Prostate gland (tissue), 2 donors: ENCODE data around the gene UMODL1. TPM values are rescaled to one million over a fixed set of nuclear protein-coding genes. Genes with fewer than 3 reads are reported as not detected.

Experiments used
- DNase-seq: peaks from one replicate; pipeline ENCODE4 v3.0.0-alpha.2; 2019; ENCODE audit warnings: low spot score
- H3K27ac ChIP-seq, 2 donors: fragments of 200-600 bp; sonication (generic); 2 replicates each; pipeline ENCODE4 v1.5.1; 2017 to 2019
- H3K27me3 ChIP-seq: fragments of 200-600 bp; sonication (generic); replicated peaks from 2 replicates; pipeline ENCODE4 v1.5.1; 2019; ENCODE audit not compliant: insufficient read depth
- H3K36me3 ChIP-seq, 2 donors: fragments of 200-600 bp; sonication (generic); 1 replicate in 1 of 2; 2 replicates in 1 of 2; pipeline versions ENCODE4 v1.5.1 to v1.8.1; 2017 to 2019
- H3K4me1 ChIP-seq: fragments of 200-600 bp; sonication (generic); replicated peaks from 2 replicates; pipeline ENCODE4 v1.5.1; 2019
- H3K4me3 ChIP-seq, 2 donors: fragments of 200-600 bp; sonication (generic); 2 replicates each; pipeline ENCODE4 v1.5.1; 2017 to 2019
- H3K9me3 ChIP-seq: fragments of 200-600 bp; sonication (generic); 2 replicates; pipeline ENCODE4 v1.5.1; 2017
- CTCF ChIP-seq, 4 experiments: fragments of 200-600 bp in 2 of 4; fragments of 450-650 bp in 2 of 4; sonication (generic) in 2 of 4; IDR thresholded peaks; 1 replicate in 3 of 4; 2 replicates in 1 of 4; pipeline ENCODE4 v1.5.1; 2016 to 2019; ENCODE audit warnings: antibody characterized with exemption in 4 of 4, mild to moderate bottlenecking in 2 of 4, moderate library complexity in 2 of 4
- POLR2A ChIP-seq: fragments of 450-650 bp; IDR thresholded peaks from one replicate; pipeline ENCODE4 v1.6.1; 2016; ENCODE audit warnings: antibody characterized with exemption, mild to moderate bottlenecking
- POLR2AphosphoS5 ChIP-seq: sonication (generic); formaldehyde crosslinking; IDR thresholded peaks from one replicate; pipeline ENCODE4 v1.6.1; 2017; ENCODE audit warnings: antibody characterized with exemption
- WGBS: methylation state at CpG from one replicate; pipeline ENCODE4 v1.1.5; 2018; 5-methylcytosine and 5-hydroxymethylcytosine counted together
- intact Hi-C: fragments of 100-400 bp; cut with DNase I; formaldehyde crosslinking; loops from one replicate; pipeline ENCODE4 v1.14.2; 2022
- total RNA-seq, 2 donors: library from RNA; depleted of rRNA; stranded (reverse); fragments of >200 nt; gene quantifications; one replicate each; pipeline ENCODE4 v1.1.0, GENCODE V29; 2016

The UMODL1 gene
- total RNA-seq, 2 donors from 2014 or later, result 0.14 to 0.57 TPM

- TF ChIP-seq POLR2A (no peak), CTCF (IDR thresholded peaks at IDR 0.05) (no peak), POLR2AphosphoS5 (no peak)
- Histone ChIP-seq H3K36me3 (no peaks in the 10 kb centered on the region), H3K27me3 (no peaks in the 10 kb centered on the region), H3K27ac (no peak overlapping the region), H3K9me3 (no peaks in the 10 kb centered on the region), H3K4me1 (no peaks in the 10 kb centered on the region), H3K4me3 (no peak overlapping the region)
- intact Hi-C loops, result no loop called here
- DNase-seq, result no peak
- WGBS, result 67% methylated on average over 12 of the region's 12 CpGs
Observed at GRCh38 chr21:42037943-42038342, 33.2 kb upstream of the UMODL1 start.

- Histone ChIP-seq H3K27me3 (no peaks in the 10 kb centered on the region), H3K4me3 (no peak overlapping the region), H3K9me3 (no peaks in the 10 kb centered on the region), H3K27ac (no peak overlapping the region), H3K4me1 (no peaks in the 10 kb centered on the region), H3K36me3 (no peaks in the 10 kb centered on the region)
- TF ChIP-seq CTCF (IDR thresholded peaks at IDR 0.05), result no peak
- no peak for TF ChIP-seq POLR2A
- no peak for TF ChIP-seq POLR2AphosphoS5
- intact Hi-C loops, result no loop called here
- WGBS, result 95% methylated on average over 10 of the region's 10 CpGs
- no peak for DNase-seq
Observed at GRCh38 chr21:42038393-42038792, 32.7 kb upstream of the UMODL1 start.

GRCh38 chr21:42038826-42039425 lies 32.2 kb upstream of the UMODL1 start:
- H3K27ac ChIP-seq, result no peak overlapping the region
- WGBS, result 76% methylated on average over 8 of the region's 8 CpGs

GRCh38 chr21:42039470-42039901 lies 31.6 kb upstream of the UMODL1 start:
- TF ChIP-seq CTCF (IDR thresholded peaks at IDR 0.05) (no peak), POLR2A (no peak), POLR2AphosphoS5 (peak; percentile 60)
- DNase-seq, result peak; percentile 44
- Histone ChIP-seq H3K4me3 (no peak overlapping the region), H3K27ac (no peak overlapping the region), H3K9me3 (no peaks in the 10 kb centered on the region), H3K36me3 (no peaks in the 10 kb centered on the region), H3K4me1 (no peaks in the 10 kb centered on the region), H3K27me3 (no peaks in the 10 kb centered on the region)
- 28% methylated on average over 5 of the region's 5 CpGs for WGBS
- intact Hi-C loops, result no loop called here

More at GRCh38 chr21:42038826-42039425, 32.2 kb upstream of the UMODL1 start:
- Histone ChIP-seq H3K4me3 (no peak overlapping the region), H3K9me3 (no peaks in the 10 kb centered on the region), H3K4me1 (no peaks in the 10 kb centered on the region), H3K27me3 (no peaks in the 10 kb centered on the region), H3K36me3 (no peaks in the 10 kb centered on the region)
- TF ChIP-seq POLR2A (no peak), CTCF (IDR thresholded peaks at IDR 0.05) (no peak), POLR2AphosphoS5 (no peak)
- DNase-seq, result no peak
- intact Hi-C loops, result no loop called here

- Histone ChIP-seq H3K4me3 (no peak overlapping the region), H3K36me3 (no peaks in the 10 kb centered on the region), H3K27me3 (no peaks in the 10 kb centered on the region), H3K27ac (no peak overlapping the region), H3K4me1 (no peaks in the 10 kb centered on the region), H3K9me3 (no peaks in the 10 kb centered on the region)
- TF ChIP-seq POLR2AphosphoS5, result no peak
- TF ChIP-seq POLR2A, result no peak
- no peak for TF ChIP-seq CTCF (IDR thresholded peaks at IDR 0.05)
- WGBS, result 45% methylated on average over 12 of the region's 12 CpGs
- intact Hi-C loops, result no loop called here
- DNase-seq, result no peak
Observed at GRCh38 chr21:42039911-42040351, 31.2 kb upstream of the UMODL1 start.
